ENCODE results near the gene TMEM200A. TPM values are rescaled to one million over a fixed set of nuclear protein-coding genes. Genes with fewer than 3 reads are reported as not detected.
A peak's percentile ranks its signal among the peaks of the same experiment; 100 is the strongest.

TMEM200A gene
- total RNA-seq, 1 donor from 2014 or later, result 12.8 TPM

DNA sequence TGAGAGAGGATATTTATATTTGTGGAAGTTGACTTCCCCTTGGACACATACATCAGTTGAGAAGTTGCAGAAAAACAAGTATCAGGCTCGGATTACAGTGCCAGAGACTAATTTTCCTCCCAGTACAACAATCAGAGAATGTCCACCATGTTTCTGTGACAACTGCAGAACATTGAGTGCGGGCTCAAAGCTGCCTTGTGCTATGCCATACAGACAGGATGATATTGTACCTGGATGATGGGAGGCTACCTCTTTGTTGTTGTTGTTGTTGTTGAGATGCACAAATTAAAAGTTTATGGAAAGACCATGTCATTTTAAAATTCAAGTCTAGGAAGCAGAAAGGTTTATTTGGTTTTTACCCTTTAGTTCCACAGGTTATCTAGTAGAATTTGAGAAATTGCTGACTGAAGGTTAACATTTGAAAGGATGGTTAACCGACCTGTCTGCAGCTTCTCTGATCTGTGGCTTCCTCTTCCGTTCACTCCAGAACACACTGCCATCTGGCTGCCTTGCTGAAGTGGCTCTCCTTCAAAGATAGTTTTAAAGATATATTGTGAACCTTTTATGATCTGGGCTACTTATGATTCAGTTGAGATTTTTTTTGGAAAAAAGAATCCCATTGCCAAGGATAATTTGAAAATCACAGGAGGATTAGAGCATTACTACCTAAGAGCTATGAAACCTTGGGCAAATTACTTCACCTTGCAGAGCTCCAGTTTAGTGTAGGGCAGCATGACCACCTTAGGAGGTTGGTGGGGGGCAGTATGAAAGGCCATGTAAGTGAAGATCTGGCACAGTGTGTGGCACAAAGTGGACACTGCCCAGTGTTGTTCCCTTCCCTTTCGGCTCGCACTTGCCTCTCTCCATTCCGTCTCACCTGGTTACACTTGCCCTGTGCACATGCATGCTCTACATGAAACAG is 15.9 kb downstream of the TMEM200A start:
- TF ChIP-seq EZH2phosphoT487 (IDR thresholded peaks at IDR 0.05), result no peak
- TF ChIP-seq, protein P1, sequence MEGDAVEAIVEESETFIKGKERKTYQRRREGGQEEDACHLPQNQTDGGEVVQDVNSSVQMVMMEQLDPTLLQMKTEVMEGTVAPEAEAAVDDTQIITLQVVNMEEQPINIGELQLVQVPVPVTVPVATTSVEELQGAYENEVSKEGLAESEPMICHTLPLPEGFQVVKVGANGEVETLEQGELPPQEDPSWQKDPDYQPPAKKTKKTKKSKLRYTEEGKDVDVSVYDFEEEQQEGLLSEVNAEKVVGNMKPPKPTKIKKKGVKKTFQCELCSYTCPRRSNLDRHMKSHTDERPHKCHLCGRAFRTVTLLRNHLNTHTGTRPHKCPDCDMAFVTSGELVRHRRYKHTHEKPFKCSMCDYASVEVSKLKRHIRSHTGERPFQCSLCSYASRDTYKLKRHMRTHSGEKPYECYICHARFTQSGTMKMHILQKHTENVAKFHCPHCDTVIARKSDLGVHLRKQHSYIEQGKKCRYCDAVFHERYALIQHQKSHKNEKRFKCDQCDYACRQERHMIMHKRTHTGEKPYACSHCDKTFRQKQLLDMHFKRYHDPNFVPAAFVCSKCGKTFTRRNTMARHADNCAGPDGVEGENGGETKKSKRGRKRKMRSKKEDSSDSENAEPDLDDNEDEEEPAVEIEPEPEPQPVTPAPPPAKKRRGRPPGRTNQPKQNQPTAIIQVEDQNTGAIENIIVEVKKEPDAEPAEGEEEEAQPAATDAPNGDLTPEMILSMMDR (IDR thresholded peaks at IDR 0.05), result no peak
- TF ChIP-seq EZH2 (IDR thresholded peaks at IDR 0.05), result no peak
- no peaks in the 10 kb centered on the region for H3K9me3 ChIP-seq (ENCODE audit: low read depth)
- no peaks in the 10 kb centered on the region for H3K36me3 Mint-ChIP-seq
- H3F3A ChIP-seq (ENCODE audit: low read depth), result no peaks in the 10 kb centered on the region
- H3K9ac ChIP-seq, result no peak overlapping the region
- H3K9me3 Mint-ChIP-seq, result peaks cover 2% of the 10 kb centered on the region
- no peak overlapping the region for H3K4me2 ChIP-seq
- no peak overlapping the region for H3K4me3 ChIP-seq
- H2AFZ ChIP-seq (replicated peaks), result no peak overlapping the region
- H3K27me3 ChIP-seq, result no peaks in the 10 kb centered on the region
- H3K27me3 Mint-ChIP-seq (ENCODE audit: insufficient read depth, low read depth), result no peaks in the 10 kb centered on the region
- H3K4me1 ChIP-seq, result peaks cover 9% of the 10 kb centered on the region
- no peaks in the 10 kb centered on the region for H3K36me3 ChIP-seq
- H3K4me1 Mint-ChIP-seq, result peaks cover 1% of the 10 kb centered on the region
- no peak for DNase-seq (ENCODE audit: low spot score)
- no peaks in the 10 kb centered on the region for H3K79me2 ChIP-seq (ENCODE audit: low read depth)
- no peak overlapping the region for H3K4me3 Mint-ChIP-seq
- no peaks in the 10 kb centered on the region for H4K20me1 ChIP-seq (ENCODE audit: low read depth)
- no peak overlapping the region for H3K27ac Mint-ChIP-seq
- no peak overlapping the region for H3K27ac ChIP-seq

DNA sequence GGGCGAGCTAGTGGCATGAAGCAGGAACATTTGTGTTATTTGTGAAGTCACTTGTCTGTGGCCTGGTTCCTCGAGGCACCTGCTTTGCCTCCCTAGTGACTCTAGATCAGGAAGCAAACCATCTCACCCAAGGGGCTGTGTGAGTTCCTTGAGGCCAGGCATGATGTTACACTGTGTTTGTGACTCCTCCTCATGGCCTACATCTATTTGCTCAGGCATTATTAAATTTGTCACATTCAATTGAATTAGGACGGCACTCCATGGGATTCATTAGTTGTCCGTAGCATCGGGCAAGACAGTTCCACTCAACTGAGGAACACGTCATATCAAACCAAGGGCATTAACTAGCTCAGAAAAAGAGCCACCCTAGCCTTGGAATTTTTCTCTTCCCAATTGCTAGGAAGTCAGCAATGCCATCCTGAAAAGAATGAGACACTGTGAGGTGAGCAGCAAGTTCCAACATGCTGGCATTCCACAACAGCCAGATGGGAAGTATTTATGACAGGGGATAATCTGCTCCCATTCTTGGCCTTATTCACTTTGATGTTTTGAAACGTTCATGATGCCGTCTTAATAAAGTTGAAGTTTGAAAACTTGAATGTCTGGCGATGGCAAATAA is 17.2 kb downstream of the TMEM200A start:
- Mint-ChIP-seq H3K9me3 (no peaks in the 10 kb centered on the region), H3K4me1 (peaks cover 3% of the 10 kb centered on the region), H3K27me3 (ENCODE audit: insufficient read depth, low read depth) (no peaks in the 10 kb centered on the region), H3K27ac (peak overlapping the region; percentile 29), H3K36me3 (no peaks in the 10 kb centered on the region), H3K4me3 (no peak overlapping the region)
- Histone ChIP-seq H3K4me1 (peaks cover 9% of the 10 kb centered on the region), H3K9ac (no peak overlapping the region), H3K27ac (no peak overlapping the region), H3K4me3 (no peak overlapping the region), H3K4me2 (no peak overlapping the region), H3K79me2 (ENCODE audit: low read depth) (no peaks in the 10 kb centered on the region), H3K27me3 (no peaks in the 10 kb centered on the region), H4K20me1 (ENCODE audit: low read depth) (no peaks in the 10 kb centered on the region), H2AFZ (replicated peaks) (no peak overlapping the region), H3K36me3 (no peaks in the 10 kb centered on the region), H3K9me3 (ENCODE audit: low read depth) (no peaks in the 10 kb centered on the region), H3F3A (ENCODE audit: low read depth) (no peaks in the 10 kb centered on the region)
- no peak for DNase-seq (ENCODE audit: low spot score)
- TF ChIP-seq EZH2phosphoT487 (IDR thresholded peaks at IDR 0.05), result no peak
- TF ChIP-seq EZH2 (IDR thresholded peaks at IDR 0.05), result no peak
- TF ChIP-seq, protein P1 (IDR thresholded peaks at IDR 0.05), result no peak

DNA sequence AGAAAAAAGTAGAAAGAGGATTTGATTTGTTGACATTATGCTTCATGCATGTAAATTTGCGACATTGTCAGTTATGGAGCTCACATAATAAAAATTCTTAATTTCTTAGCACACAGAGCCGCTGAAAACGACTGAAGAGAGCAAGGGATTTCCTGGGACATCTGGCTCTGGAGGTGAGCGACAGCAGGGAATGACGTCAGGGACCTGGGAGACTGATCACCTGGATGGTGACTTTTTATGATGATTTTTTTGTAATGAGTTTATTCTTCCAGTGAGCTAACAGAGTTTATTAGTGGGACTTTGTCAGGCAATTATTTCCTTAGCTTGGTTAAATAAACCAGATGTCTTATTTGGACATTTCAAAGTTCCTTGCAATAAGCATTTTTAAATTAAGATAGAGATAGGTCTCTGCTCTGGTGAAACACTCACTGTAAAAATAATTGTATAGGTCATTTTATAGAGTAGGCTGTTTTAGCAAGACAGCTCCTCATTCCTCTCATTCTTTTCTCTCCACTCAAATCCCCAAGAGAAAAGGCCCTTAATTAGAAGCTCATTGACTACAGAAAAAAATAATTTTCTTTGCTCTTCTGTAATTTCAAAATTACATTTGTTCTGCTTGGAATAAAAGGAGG is 19.4 kb downstream of the TMEM200A start:
- Mint-ChIP-seq H3K4me3 (no peak overlapping the region), H3K36me3 (no peaks in the 10 kb centered on the region), H3K4me1 (peaks cover 3% of the 10 kb centered on the region), H3K27ac (no peak overlapping the region), H3K9me3 (no peaks in the 10 kb centered on the region), H3K27me3 (ENCODE audit: insufficient read depth, low read depth) (no peaks in the 10 kb centered on the region)
- H2AFZ ChIP-seq (replicated peaks), result no peak overlapping the region
- H3K79me2 ChIP-seq (ENCODE audit: low read depth), result no peaks in the 10 kb centered on the region
- no peaks in the 10 kb centered on the region for H4K20me1 ChIP-seq (ENCODE audit: low read depth)
- no peak overlapping the region for H3K9ac ChIP-seq
- no peak overlapping the region for H3K4me2 ChIP-seq
- no peaks in the 10 kb centered on the region for H3K36me3 ChIP-seq
- no peak overlapping the region for H3K4me3 ChIP-seq
- H3K4me1 ChIP-seq, result peaks cover 9% of the 10 kb centered on the region
- TF ChIP-seq, protein P1 (IDR thresholded peaks at IDR 0.05), result no peak
- TF ChIP-seq EZH2 (IDR thresholded peaks at IDR 0.05), result no peak
- TF ChIP-seq EZH2phosphoT487 (IDR thresholded peaks at IDR 0.05), result no peak
- H3K27ac ChIP-seq, result no peak overlapping the region
- DNase-seq (ENCODE audit: low spot score), result no peak
- no peaks in the 10 kb centered on the region for H3F3A ChIP-seq (ENCODE audit: low read depth)
- no peaks in the 10 kb centered on the region for H3K27me3 ChIP-seq
- no peaks in the 10 kb centered on the region for H3K9me3 ChIP-seq (ENCODE audit: low read depth)
